GM23248 (cell line): Measurements from ENCODE around the gene IFNL1.

Experiments used
- EZH2 ChIP-seq: fragments of 200-600 bp; sonication (generic); IDR thresholded peaks from 2 replicates; pipeline ENCODE4 v1.6.1; 2018; ENCODE audit warnings: antibody characterized with exemption, mild to moderate bottlenecking; ENCODE audit not compliant: insufficient read depth, poor library complexity, severe bottlenecking
- EZH2phosphoT487 ChIP-seq: fragments of 200-600 bp; sonication (generic); IDR thresholded peaks from 2 replicates; pipeline ENCODE4 v1.6.1; 2018; ENCODE audit warnings: antibody characterized with exemption, moderate library complexity, mild to moderate bottlenecking, low read depth; ENCODE audit not compliant: insufficient read depth

DNA sequence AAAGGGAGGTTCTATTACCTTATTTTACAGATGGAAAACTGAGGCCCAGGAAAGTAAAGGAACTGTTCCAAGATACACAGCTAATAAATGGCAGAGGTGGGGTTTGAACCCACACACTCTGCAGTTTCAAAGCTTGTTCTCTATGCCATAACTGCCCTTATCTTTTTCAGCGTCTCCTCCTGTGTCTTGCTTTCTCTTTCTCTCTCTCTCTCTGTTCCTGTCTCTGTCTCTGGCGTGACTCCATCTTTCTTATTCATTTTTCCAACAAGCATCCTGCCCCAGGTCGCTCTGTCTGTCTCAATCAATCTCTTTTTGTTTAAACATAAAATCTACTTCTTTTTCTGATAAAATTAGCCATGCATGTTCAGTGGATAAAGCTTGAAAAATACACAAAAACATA, 44.4 kb upstream of the IFNL1 start:
- TF ChIP-seq EZH2 (no peak), EZH2phosphoT487 (no peak)
